Mesendoderm (in vitro differentiated cells): ENCODE measurements around the gene RNF222.

Experiments
- DNase-seq: peaks from one replicate; pipeline ENCODE4 v3.0.0; 2013
- H2AK5ac ChIP-seq: 2 replicates; pipeline ENCODE4 v1.6.1; 2013; ENCODE audit warnings: low read length, inconsistent platforms
- H2BK120ac ChIP-seq: 2 replicates; pipeline ENCODE4 v1.6.1; 2013; ENCODE audit warnings: low read depth, mild to moderate bottlenecking, low read length, moderate library complexity, mixed read lengths
- H2BK15ac ChIP-seq: replicated peaks from 2 replicates; pipeline ENCODE4 v1.6.1; 2013; ENCODE audit warnings: low read depth, mild to moderate bottlenecking, moderate library complexity
- H2BK5ac ChIP-seq: 2 replicates; pipeline ENCODE4 v1.6.1; 2013; ENCODE audit warnings: low read length, inconsistent platforms
- H3K18ac ChIP-seq: 2 replicates; pipeline ENCODE4 v1.6.1; 2013; ENCODE audit warnings: mild to moderate bottlenecking, low read length, mixed read lengths
- H3K23ac ChIP-seq: one replicate; pipeline ENCODE4 v1.6.1; 2013; ENCODE audit warnings: low read length
- H3K27ac ChIP-seq: 2 replicates; pipeline ENCODE4 v1.5.1; 2013; ENCODE audit warnings: low read depth, mild to moderate bottlenecking, inconsistent platforms, low read length, moderate library complexity
- H3K27me3 ChIP-seq: 2 replicates; pipeline ENCODE4 v1.6.1; 2013; ENCODE audit warnings: low read length, control low read depth, mild to moderate bottlenecking, inconsistent platforms; ENCODE audit not compliant: insufficient read depth, poor library complexity
- H3K36me3 ChIP-seq: 2 replicates; pipeline ENCODE4 v1.6.1; 2013; ENCODE audit warnings: low read length, inconsistent platforms; ENCODE audit not compliant: control insufficient read depth, insufficient read depth
- H3K4ac ChIP-seq: one replicate; pipeline ENCODE4 v1.6.1; 2013; ENCODE audit warnings: low read depth, mild to moderate bottlenecking, low read length, moderate library complexity
- H3K4me1 ChIP-seq: 2 replicates; pipeline ENCODE4 v1.6.1; 2013; ENCODE audit warnings: low read depth, low read length, inconsistent platforms; ENCODE audit not compliant: control insufficient read depth
- H3K4me2 ChIP-seq: 2 replicates; pipeline ENCODE4 v1.6.1; 2013; ENCODE audit warnings: low read length
- H3K4me3 ChIP-seq: 2 replicates; pipeline ENCODE4 v1.5.1; 2013; ENCODE audit warnings: mild to moderate bottlenecking, low read length
- H3K56ac ChIP-seq: one replicate; pipeline ENCODE4 v1.6.1; 2013; ENCODE audit warnings: low read length
- H3K79me1 ChIP-seq: 2 replicates; pipeline ENCODE4 v1.6.1; 2013; ENCODE audit warnings: low read length, inconsistent platforms
- H3K79me2 ChIP-seq: 2 replicates; pipeline ENCODE4 v1.6.1; 2013; ENCODE audit warnings: mild to moderate bottlenecking, low read length; ENCODE audit not compliant: control insufficient read depth, insufficient read depth
- H3K9ac ChIP-seq: 2 replicates; pipeline ENCODE4 v1.6.1; 2013; ENCODE audit warnings: low read length, inconsistent platforms
- H4K5ac ChIP-seq: one replicate; pipeline ENCODE4 v1.6.1; 2013; ENCODE audit warnings: low read length
- H4K8ac ChIP-seq: one replicate; pipeline ENCODE4 v1.6.1; 2013; ENCODE audit warnings: low read depth, mild to moderate bottlenecking, control low read depth, low read length, moderate library complexity
- WGBS: extraction: QIAGEN DNeasy Blood & Tissue Kit; methylation state at CpG from one replicate; pipeline ENCODE4 v1.1.7; 2013; ENCODE audit warnings: low lambda C conversion rate, missing lambda C conversion rate; ENCODE audit not compliant: insufficient coverage; ENCODE audit errors: extremely low coverage; 5-methylcytosine and 5-hydroxymethylcytosine counted together

The RNF222 gene

DNA sequence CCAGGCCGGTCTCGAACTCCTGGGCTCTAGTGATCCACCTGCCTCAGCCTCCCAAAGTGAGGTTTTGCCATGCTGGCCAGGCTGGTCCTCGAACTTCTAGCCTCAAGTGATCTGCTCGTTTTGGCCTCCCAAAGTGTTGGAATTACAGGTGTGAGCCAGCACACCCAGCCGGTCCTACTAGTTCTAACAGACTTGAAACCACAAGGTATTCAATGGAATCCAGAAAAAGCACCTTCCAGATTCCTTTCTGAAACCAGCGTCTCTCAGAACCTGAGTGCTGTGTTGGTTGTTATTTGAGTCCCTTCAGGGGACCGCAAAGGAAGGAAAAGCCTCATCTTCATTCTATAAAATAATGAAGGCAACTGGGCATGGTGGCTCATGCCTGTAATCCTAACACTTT, 25.2 kb downstream of the RNF222 start:
- Histone ChIP-seq H3K18ac (no peak overlapping the region), H3K4me2 (no peak overlapping the region), H3K79me2 (no peaks in the 10 kb centered on the region), H2BK15ac (no peak overlapping the region), H3K4me1 (no peaks in the 10 kb centered on the region), H2AK5ac (no peak overlapping the region), H3K79me1 (no peaks in the 10 kb centered on the region), H3K36me3 (peaks cover 1% of the 10 kb centered on the region), H3K56ac (no peak overlapping the region), H3K23ac (no peak overlapping the region), H2BK120ac (no peak overlapping the region), H3K9ac (no peak overlapping the region), H3K27ac (no peak overlapping the region), H4K5ac (no peak overlapping the region), H3K27me3 (no peaks in the 10 kb centered on the region), H4K8ac (no peak overlapping the region), H2BK5ac (no peak overlapping the region), H3K4me3 (no peak overlapping the region), H3K4ac (no peak overlapping the region)
- no CpG with 5 or more reads among the region's 7 CpGs for WGBS
- DNase-seq, result no peak

DNA sequence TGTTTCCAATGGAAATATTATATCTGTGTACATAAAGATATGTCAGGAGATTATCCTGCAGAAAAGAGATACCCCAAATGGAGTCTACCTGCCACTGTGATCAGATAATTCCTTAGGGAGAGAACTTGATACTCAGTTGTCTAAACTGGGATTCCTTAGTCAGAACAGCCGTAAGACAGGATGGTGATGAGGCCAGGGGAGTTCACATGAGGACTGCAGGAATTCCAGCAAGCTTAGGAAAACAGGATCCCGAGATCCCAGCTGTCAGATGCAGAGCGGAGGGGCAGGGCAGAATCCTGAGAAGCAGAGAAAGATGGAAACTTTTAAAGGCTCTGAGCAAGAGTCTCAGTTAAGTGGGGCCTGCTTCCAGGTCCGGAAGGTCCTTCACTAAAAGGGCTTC, 25.8 kb downstream of the RNF222 start:
- Histone ChIP-seq H3K4me1 (no peaks in the 10 kb centered on the region), H3K79me1 (no peaks in the 10 kb centered on the region), H3K56ac (no peak overlapping the region), H2BK5ac (no peak overlapping the region), H3K27me3 (no peaks in the 10 kb centered on the region), H3K18ac (no peak overlapping the region), H3K9ac (no peak overlapping the region), H2BK120ac (no peak overlapping the region), H2AK5ac (no peak overlapping the region), H3K4me3 (no peak overlapping the region), H3K23ac (no peak overlapping the region), H4K8ac (no peak overlapping the region), H3K36me3 (peaks cover 1% of the 10 kb centered on the region), H3K4ac (no peak overlapping the region), H4K5ac (no peak overlapping the region), H3K27ac (no peak overlapping the region), H2BK15ac (no peak overlapping the region), H3K79me2 (no peaks in the 10 kb centered on the region), H3K4me2 (no peak overlapping the region)
- DNase-seq, result no peak
- no CpG with 5 or more reads among the region's 4 CpGs for WGBS

DNA sequence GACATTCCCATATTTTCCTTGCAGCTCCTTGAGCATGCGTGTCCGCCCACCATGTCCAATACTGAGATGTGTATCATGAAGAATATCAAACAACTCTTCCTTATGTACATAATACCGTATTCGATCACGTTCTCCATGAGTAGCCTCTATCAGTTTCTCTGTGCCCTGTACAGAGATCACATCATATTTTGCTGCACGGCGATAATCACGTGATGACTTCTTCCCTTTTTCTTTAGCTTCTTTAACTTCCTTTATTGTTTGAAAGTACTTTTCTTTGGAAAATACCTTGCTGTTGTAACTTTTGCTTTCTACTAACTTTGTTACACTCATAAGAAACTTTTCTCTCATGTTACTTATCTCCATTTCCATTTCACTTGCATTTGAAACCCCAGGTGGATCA, 27.7 kb downstream of the RNF222 start:
- Histone ChIP-seq H3K4me2 (no peak overlapping the region), H2BK120ac (no peak overlapping the region), H3K23ac (no peak overlapping the region), H3K56ac (no peak overlapping the region), H3K36me3 (peaks cover 1% of the 10 kb centered on the region), H3K4ac (no peak overlapping the region), H2BK15ac (no peak overlapping the region), H3K18ac (no peak overlapping the region), H3K9ac (no peak overlapping the region), H3K27ac (no peak overlapping the region), H4K5ac (no peak overlapping the region), H3K4me1 (no peaks in the 10 kb centered on the region), H3K79me1 (no peaks in the 10 kb centered on the region), H4K8ac (no peak overlapping the region), H3K4me3 (no peak overlapping the region), H3K79me2 (no peaks in the 10 kb centered on the region), H2AK5ac (no peak overlapping the region), H3K27me3 (no peaks in the 10 kb centered on the region), H2BK5ac (no peak overlapping the region)
- DNase-seq, result no peak
- WGBS, result no CpG with 5 or more reads among the region's 8 CpGs

DNA sequence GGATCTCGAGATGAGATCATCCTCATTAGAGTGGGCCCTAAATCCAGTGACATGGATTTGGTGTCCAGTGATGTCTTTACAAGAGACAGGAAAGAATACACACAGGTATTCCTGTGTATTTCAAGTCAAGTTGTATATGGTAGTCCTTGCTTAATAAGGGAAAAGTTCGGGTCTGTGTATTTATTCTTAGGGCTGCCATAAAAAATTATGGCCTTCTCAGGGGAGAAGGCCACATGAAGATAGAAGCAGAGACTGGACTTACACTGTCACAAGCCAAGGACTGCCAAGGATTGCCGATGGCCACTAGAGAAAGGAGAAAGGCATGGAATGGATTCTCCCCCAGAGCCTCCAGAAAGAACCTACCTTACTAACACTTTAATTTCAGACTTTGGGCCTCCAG, 29.4 kb downstream of the RNF222 start:
- H3K27me3 ChIP-seq, result no peaks in the 10 kb centered on the region
- H3K4me2 ChIP-seq, result no peak overlapping the region
- no peak overlapping the region for H3K27ac ChIP-seq
- H4K8ac ChIP-seq, result no peak overlapping the region
- no peak overlapping the region for H3K18ac ChIP-seq
- H3K79me1 ChIP-seq, result no peaks in the 10 kb centered on the region
- no peak overlapping the region for H3K4ac ChIP-seq
- no peak overlapping the region for H3K9ac ChIP-seq
- H2BK5ac ChIP-seq, result no peak overlapping the region
- no peaks in the 10 kb centered on the region for H3K79me2 ChIP-seq
- peaks cover 1% of the 10 kb centered on the region for H3K36me3 ChIP-seq
- no peak for DNase-seq
- no peak overlapping the region for H3K56ac ChIP-seq
- H4K5ac ChIP-seq, result no peak overlapping the region
- no peak overlapping the region for H2BK15ac ChIP-seq
- no peak overlapping the region for H3K23ac ChIP-seq
- no peak overlapping the region for H3K4me3 ChIP-seq
- H2BK120ac ChIP-seq, result no peak overlapping the region
- no peak overlapping the region for H2AK5ac ChIP-seq
- H3K4me1 ChIP-seq, result no peaks in the 10 kb centered on the region
- WGBS, result no CpG with 5 or more reads among the region's 3 CpGs

DNA sequence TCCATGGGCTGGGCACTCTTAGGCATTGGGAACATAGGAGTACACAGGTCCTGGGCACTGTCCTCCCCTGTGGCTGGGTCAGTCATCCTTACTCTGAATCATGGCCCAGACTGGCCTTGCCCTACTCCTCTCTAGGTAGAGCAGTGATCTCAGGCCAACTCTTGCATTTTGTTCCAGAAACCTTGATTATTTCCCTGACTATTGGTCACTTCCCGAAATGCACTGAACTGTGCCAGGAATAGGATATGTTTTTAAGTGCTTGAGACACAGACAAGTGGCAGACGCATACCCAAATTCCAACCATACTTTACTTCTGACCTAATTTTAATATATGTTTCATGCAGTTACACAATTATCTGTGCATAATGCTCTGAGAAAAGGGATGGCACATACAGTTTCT, 31.4 kb downstream of the RNF222 start:
- Histone ChIP-seq H2AK5ac (no peak overlapping the region), H2BK15ac (no peak overlapping the region)

DNA sequence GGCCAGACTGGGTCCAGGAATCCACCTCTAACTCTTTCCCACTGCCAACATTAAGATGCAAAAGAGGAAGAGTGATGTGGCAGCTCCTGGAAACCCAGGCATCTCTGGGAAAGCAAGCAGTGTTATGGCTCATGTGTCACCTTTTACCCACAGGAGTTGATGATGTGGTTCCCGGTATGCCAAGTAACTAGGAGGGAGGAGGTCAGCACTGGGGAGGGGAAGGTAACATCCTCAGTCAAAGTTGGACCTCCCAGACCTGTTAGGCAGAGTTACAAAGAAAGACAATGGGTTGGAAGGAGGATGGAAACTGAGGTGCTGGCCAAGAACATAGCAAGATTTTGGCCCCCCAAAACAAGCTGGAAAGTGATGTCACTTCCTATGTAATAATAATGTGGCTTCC, 32.5 kb downstream of the RNF222 start:
- Histone ChIP-seq H3K56ac (no peak overlapping the region), H2BK5ac (no peak overlapping the region), H3K23ac (no peak overlapping the region), H3K4me3 (no peak overlapping the region), H3K79me1 (no peaks in the 10 kb centered on the region), H3K36me3 (peaks cover 1% of the 10 kb centered on the region), H3K4me2 (no peak overlapping the region), H3K18ac (no peak overlapping the region), H2AK5ac (no peak overlapping the region), H3K27ac (no peak overlapping the region), H3K4ac (no peak overlapping the region), H2BK15ac (no peak overlapping the region), H2BK120ac (no peak overlapping the region), H4K5ac (no peak overlapping the region), H4K8ac (no peak overlapping the region), H3K79me2 (no peaks in the 10 kb centered on the region), H3K27me3 (no peaks in the 10 kb centered on the region), H3K9ac (no peak overlapping the region), H3K4me1 (peaks cover 7% of the 10 kb centered on the region)
- WGBS, result no CpG with 5 or more reads among the region's 1 CpG
- no peak for DNase-seq

More for the DNA sequence above, 31.4 kb downstream of the RNF222 start:
- Histone ChIP-seq H3K36me3 (peaks cover 1% of the 10 kb centered on the region), H3K18ac (no peak overlapping the region), H4K5ac (no peak overlapping the region), H3K4me3 (no peak overlapping the region), H3K79me1 (no peaks in the 10 kb centered on the region), H3K4me1 (peaks cover under 1% of the 10 kb centered on the region), H3K9ac (no peak overlapping the region), H3K4ac (no peak overlapping the region), H2BK5ac (no peak overlapping the region), H3K56ac (no peak overlapping the region), H3K79me2 (no peaks in the 10 kb centered on the region), H3K27me3 (no peaks in the 10 kb centered on the region), H3K4me2 (no peak overlapping the region), H3K27ac (no peak overlapping the region), H3K23ac (no peak overlapping the region), H4K8ac (no peak overlapping the region), H2BK120ac (no peak overlapping the region)
- WGBS, result no CpG with 5 or more reads among the region's 2 CpGs
- no peak for DNase-seq
